ENCODE data around the gene HNRNPA2B1. TPM values are rescaled to one million over a fixed set of nuclear protein-coding genes. Genes with fewer than 3 reads are reported as not detected.

The HNRNPA2B1 gene
- 58.2 and 190 TPM in 2 replicates for total RNA-seq

GRCh38 chr7:26200444-26201246 is at the start of gene HNRNPA2B1:
TSS of gene HNRNPA2B1 (minus strand) at chr7:26200746. CDS start at chr7:26200577, 169 bp downstream.

GRCh38 chr7:26201247-26202018 is 887 bp upstream of the HNRNPA2B1 start, which contains the start of gene CBX3:
TSS of gene CBX3 (plus strand) at chr7:26201745. CDS start at chr7:26202999, 1,254 bp downstream.

DNA sequence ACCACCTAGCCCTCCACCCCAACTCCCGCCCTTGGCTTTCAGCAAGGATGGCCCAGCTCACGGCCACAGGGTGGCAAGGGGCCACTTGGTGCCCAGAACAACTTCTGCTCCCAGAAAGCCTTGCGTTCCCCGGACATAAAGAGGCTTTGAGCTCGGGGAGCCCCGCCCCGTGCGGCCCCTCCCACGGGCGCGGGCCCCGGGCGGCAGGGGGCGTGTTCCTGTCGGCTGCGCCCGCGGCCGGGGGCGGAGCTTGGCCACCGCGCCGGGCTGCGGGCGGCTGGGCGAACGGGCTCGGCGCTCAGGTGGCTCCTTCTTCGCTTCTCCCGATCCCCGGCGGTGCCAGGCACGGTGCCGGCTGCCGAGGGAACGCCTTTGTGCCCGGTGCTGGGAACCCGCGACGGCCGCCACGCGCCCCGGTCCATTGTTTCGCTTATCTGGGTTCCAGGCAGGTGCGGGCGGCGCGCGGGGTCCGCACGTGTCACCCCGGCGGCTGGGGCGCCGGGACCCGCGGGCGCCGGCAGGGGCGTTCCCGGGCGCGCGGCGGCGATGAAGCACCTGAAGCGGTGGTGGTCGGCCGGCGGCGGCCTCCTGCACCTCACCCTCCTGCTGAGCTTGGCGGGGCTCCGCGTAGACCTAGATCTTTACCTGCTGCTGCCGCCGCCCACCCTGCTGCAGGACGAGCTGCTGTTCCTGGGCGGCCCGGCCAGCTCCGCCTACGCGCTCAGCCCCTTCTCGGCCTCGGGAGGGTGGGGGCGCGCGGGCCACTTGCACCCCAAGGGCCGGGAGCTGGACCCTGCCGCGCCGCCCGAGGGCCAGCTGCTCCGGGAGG is 48.4 kb downstream of the HNRNPA2B1 start, which contains the start of gene NFE2L3:
NFE2L3 (plus strand) TSS at position 246 of the 829 bp plus-strand sequence; CDS start at position 547, 301 bp downstream.

Other genes with a start within 250 kb of the HNRNPA2B1 start
- 1.2 and 5.1 TPM in 2 replicates for gene NFE2L3, start 48.5 kb downstream of the HNRNPA2B1 start, total RNA-seq
- 76.1 and 156 TPM in 2 replicates for gene CBX3, start 999 bp upstream of the HNRNPA2B1 start, total RNA-seq
- gene SNX10, start 91.1 kb upstream of the HNRNPA2B1 start, total RNA-seq: 0.15 and 0.17 TPM in 2 replicates